ENCODE measurements around the gene EFEMP2.
A peak's percentile ranks its signal among the peaks of the same experiment; 100 is the strongest.

Gene EFEMP2

DNA sequence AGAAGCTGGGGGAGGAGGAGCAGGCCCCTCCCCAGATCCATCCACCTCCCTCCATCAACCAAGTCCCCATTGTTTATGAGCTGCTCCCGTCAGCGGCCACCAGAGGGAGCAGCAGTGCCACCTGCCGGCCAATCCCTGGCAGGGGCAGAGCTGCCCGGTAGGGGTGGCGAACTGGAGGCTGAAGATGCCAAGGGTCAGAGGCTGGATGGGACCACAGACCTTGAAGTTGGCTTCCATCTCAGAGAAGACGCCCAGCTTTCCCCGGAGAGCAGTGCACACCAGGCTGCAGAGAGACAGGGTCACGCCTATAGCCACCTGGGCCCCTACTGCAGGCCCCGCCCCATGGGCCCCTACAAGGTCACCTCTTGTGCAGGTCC, 12.1 kb upstream of the EFEMP2 start:
- DNase-seq = peak; percentile 47 to 70

DNA sequence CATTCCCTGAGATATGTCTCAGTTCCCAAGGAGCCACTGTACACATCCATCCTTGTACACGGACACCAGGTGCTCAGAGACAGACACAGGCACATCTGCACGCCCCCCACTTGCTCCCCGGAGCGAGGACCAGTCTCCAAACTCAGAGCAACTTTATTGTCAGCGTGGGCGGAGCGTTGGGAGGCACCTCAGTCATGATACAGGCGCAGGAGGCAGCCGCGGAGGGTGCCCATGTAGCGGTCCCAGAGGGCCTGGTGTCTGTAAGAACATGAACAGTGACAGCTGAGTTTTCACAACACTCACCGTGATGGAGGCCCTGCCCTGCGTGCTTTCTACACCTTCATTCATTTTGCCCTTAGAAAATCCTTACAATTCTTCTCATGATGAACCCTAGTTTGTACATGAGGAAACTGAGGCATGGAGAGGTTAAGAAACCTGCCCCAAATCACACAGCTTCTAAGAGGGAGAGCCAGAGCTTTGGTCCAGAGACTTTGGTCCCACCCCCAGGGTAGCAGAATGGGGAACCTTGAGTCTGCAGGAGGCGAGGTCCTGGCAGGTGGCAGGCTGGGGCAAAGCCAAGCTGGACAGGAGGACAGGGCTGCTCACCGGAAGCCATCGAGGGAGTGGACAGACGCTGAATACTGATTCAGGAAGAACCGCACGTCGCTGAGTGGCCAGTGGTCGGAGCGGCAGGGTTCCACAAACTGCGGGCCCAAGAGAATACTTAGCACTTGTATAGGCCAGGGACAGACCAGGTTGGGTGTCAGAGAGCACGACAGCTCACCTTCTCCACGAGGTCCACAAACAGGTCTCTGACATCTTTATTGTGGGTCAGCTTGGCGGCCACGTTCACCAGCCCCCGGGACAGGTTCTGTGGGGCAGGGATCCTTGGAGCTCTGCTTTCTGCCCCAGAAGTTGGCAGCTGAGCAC, 11.5 kb upstream of the EFEMP2 start:
- no peak for DNase-seq

DNA sequence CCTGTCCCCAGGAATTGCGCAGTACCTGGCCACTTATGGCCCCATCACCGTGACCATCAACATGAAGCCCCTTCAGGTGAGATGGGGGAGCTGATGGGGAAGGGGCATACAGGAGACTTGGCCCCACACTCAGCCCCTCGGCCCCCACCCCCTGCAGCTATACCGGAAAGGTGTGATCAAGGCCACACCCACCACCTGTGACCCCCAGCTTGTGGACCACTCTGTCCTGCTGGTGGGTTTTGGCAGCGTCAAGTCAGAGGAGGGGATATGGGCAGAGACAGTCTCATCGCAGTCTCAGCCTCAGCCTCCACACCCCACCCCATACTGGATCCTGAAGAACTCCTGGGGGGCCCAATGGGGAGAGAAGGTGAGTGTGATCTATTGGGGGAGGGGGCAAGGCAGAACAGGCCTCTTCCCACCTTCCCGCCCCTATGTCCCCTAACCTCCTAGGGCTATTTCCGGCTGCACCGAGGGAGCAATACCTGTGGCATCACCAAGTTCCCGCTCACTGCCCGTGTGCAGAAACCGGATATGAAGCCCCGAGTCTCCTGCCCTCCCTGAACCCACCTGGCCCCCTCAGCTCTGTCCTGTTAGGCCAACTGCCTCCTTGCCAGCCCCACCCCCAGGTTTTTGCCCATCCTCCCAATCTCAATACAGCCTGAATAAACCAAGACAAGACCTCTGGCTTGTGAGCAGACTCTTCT, 10.6 kb upstream of the EFEMP2 start:
- DNase-seq = no peak

DNA sequence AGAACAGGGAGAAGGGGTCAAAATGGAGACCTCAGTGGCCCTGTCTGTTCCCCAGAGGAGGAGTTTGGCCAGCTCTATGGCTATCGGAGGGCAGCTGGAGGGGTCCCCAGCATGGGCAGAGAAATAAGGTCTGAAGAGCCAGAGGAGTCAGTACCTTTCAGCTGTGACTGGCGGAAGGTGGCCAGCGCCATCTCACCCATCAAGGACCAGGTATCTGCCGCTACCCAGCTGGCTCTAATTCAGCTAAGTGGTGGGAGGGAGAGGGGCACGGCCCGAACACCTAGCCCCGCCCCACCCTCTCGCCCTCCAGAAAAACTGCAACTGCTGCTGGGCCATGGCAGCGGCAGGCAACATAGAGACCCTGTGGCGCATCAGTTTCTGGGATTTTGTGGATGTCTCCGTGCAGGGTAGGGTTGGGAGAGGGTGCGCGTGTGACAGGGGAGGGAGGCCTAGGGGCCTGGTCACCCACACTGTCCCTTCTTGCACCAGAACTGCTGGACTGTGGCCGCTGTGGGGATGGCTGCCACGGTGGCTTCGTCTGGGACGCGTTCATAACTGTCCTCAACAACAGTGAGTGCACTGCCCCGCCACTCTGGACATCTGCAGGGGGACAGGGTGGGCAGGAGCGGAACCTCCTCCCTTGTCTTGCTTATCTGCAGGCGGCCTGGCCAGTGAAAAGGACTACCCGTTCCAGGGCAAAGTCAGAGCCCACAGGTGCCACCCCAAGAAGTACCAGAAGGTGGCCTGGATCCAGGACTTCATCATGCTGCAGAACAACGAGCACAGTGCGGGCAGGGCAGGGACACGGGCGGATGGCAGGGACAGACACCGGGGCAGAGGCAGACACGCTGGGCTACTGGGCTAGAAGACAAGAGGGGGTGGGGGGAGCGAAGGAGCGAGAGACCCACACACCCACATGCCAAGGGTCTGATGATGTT, 9.8 kb upstream of the EFEMP2 start:
- DNase-seq = no peak

DNA sequence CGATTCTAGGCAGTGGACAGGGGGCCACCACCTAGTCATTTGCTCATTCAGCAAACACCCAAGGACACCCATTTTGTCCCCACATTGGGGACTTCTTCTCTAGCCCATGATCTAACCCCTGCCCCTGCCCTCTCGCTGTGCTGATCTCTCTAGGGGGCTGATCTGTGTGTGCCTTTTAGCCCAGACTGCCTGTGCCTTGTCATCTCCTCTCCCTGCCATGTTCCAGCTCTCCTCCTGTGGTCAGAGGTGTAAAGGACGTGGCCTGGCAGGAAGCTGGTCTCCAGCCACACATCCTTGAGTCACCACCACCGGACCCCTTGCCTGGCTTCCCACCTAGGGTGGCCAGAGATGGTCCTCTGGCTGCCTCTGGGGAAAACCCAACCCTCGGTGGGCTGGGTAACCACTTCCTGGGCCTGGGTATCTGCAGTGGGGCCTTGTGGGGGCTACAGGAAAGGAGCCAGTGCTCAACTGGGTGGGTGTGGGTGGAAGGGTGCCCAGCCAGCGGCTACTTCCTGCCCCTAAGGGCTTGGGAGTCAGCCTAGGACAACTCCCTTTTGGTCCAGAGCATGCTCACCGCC, 8.3 kb upstream of the EFEMP2 start:
- DNase-seq = no peak

DNA sequence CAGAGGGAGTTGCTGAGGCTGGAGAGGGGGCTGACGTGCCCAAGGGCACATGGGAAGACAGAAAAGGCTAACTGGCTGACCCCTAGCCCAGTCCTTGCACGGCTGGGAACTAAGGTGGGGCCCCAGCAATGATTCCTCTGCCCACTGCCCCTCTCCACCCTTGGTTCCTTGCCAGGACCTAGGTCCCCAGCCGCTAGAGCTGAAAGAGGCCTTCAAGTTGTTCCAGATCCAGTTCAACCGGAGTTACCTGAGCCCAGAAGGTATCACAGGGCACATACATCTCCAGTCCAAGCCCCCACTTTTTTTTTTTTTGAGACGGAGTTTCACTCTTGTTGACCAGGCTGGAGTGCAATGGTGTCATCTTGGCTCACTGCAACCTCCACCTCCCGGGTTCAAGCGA, 7.4 kb upstream of the EFEMP2 start:
- no peak for DNase-seq

DNA sequence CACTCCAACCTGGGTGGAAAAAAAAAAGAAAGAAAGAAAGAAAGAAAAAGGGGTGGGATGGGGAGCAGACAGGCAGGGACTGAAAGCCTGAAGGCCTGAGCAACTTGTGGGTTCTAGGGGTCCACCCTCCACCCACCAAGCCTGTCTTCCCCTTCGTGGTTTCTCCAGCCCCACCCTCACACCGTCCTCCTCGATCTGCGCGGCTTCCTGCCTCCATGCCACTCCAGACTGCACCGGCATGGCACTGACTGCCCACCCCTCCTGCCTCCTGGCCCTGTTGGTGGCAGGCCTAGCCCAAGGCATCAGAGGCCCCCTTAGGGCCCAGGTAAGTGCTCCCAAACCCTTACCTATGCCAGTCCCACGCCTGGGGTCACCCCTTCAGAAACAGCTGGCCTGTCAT, 7.0 kb upstream of the EFEMP2 start, which contains the start of gene CTSW:
Gene CTSW, plus strand, starts transcription at position 221 of the 400 bp plus-strand sequence. Its CDS starts 18 bp downstream, at position 239.
- no peak for DNase-seq

DNA sequence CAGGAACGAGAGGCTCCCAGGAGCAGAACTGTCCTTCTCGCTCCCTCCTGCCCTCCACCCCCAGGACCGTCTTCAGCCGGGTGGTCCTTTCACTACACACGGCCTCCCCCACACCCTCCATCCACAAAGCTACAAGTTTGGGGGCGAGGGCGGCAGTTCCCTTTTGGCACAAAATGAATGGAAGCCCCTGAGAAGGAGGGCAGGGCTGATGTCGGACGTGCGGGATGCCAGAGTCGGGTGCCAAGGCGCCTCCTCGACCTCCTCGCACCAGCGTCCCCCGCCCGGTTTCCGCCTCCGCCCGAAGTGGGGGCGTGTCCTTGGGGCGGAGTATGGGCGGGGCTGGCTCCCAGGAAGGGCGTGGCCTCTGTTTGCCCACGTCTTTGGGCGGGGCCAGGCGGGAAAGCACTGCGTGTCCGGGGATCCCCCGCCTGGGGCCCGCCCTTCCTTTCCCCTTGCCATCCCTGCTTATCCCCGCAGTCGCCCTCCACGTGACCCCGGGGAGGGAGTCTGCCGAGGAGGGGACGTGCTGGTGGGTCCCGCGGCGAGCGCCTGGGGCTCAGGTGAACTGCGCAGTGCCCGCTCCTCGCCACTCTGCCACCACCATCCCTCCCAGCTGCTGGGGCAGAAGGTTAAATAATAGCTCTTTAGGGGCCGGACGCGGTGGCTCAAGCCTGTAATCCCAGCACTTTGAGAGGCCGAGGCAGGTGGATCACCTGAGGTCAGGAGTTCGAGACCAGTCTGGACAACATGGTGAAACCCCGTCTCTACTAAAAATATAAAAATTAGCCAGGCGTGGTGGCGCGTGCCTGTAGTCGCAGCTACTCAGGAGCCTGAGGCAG, 937 bp upstream of the EFEMP2 start:
- peak; percentile 76 to 88 for DNase-seq

DNA sequence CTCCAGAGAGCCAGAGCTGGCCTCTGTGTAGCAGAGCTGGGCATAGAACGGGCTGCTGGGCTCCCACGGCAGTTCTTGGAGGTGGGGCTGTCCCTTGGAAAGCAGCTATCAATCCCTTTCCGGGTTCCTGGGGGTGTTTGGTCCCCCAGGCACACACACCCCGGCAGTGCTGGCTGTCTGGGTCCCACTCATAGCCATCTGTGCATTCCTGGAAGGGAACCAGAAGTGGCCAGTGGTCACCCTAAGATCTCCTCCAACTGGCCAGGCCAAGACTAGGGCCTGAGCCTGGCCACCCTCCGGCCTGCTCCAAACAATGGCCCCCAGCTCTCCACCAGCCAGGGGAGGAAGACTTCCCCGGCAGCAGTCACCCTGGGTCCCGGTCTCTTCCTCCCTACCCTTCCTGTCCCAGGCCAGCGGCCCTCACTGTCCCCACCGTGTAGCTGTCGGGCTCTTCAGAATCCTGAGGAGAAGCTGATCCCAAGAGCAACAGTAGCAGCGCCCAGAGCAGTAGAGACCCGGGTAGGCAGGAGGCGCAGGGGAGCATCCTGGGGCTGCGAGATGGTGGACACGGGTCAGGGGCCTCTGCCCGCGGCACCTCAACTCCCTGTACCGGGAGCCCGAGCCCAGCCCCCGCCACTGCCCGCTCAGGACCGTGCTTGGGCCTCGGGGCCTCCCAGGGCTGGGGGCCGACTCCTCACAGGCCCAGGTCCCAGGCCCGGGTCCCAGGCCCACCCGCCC, 620 bp downstream of the EFEMP2 start:
- no peak for DNase-seq

DNA sequence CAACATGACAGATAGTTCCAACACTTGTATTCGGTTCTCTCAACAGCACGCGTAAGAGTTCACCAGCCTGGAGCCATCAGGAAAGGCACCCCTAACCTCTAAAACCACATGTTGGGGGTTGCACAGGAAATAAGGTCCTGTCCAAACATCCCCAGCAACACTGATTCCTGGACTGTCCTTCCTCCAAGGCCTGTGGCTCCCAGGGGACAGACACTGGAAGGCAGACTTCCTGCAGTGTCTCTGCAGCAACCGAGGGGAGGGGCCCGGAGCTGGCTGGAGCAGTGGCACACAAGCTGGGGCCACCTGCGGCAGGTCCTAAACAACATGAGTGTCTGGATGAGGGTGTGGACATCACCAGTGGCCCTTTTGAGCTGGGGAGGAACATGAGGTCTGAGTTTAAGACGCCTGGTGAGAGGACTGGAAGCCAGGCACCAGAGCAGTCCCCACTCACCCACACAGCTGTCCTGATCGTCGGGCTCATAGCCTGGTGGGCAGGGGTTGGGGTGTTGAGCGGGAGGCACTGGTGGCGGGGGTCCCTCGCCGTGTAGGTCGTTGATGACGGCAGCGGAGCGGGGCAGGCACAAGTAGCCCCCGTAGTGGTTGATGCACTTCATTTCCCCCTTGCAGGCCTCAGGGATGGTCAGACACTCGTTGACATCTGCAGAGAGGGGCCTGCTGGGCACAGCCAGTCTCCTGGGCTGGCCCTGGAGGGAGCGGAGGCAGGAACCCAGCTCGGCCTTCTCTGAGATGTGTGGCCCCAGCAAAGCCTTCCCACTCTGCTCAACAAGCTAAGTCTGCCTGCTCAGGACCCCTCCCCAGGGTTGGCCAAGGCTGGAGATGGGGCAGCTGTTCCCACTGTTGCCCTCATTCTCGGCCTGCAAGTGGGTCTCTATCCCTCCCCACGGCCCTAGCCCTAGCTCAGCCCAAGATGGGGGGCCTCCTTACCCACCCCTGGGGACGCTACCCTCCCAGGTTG, 1.6 kb downstream of the EFEMP2 start:
- no peak for DNase-seq

DNA sequence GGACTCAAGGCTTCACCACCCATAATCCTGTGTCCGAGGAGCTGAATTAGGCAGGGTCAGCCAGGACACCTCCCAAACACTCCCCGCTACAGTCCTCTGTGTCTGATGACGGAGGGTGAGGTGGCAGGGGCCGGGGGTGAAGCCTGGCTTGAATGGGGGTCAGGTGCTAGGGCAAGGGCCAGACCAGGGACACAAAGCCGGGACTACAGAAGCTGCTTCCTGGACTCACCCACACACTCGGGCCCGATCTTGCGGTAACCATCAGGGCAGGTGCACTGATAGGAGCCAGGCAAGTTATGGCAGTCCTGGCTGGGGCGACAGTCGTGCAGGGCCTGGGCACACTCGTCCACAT, 2.3 kb downstream of the EFEMP2 start:
- DNase-seq = no peak

DNA sequence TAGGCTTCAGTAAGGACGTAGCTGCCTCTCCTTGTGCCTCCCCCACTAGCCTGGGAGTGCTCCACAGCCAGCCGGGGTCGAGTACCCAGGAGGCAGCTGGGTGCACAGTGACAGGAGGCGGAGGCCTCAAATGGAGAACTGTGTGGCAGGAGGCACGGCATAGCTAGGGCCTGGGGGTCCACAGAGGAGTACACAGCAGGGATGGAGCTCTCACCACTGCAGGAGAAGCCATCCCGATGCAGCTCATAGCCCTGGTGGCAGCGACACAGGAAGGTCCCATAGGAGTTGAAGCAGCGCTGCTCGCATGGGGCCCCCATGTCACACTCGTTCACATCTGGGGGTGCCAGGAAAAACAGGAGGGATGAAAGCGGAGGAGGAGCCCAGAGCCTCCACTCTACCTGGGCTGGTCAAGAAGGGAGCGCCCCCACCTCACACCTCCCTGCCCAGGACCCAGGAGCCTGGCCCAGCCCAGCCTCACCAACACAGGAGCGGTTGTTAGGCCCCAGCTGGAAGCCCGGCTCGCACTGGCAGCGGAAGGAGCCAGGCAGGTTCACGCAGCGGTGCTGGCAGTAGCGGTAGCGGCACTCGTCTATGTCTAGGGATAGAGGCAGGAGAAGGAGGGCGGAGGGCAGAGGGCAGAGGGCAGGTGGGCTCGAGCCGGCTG, 2.8 kb downstream of the EFEMP2 start:
- DNase-seq = no peak

DNA sequence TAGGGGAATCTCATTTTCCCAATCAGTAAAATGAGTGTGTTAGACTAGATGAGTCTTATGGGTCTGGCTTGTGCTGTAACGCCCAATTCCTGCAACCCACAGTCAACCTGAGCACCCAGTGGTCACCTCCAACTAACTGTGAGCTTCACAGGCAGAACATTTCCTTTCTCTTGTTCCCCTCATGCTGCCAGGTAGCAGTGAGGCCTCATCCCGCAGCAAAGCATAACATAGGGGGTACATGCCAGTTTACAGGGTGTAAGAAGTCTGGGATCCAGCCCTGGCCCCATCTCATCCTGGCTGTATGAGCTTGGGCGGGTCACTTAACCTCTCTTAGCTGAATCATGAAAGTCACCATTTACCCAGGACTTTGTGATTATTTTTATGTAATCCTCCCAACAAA, 3.7 kb downstream of the EFEMP2 start:
- no peak for DNase-seq

DNA sequence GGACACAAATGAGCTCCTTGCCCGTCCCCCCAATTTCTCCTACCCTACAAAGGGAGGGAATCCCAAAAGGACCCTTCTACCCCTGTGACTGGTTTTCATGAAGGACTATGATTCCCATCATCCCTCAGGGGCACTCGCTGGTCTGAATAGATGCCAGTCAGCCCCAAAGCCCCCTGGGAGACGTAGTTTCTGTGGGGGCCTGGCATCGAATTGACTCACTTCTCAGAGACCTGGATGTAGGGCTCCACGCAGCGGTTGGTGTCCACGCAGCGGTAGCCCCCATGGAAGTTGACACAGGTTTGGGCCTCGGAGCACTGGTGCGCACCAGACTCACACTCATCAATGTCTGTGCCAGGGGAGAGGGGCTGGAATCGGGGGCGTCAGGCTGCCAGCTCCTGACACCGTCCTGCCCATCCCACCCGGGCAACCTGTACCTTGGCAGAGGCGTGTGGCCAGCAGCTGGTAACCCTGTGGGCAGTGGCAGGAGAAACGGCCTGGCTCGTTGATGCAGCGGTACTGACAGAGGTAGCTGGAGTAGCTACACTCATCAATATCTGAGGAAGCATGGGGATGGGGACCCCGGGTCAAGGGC, 4.4 kb downstream of the EFEMP2 start:
- no peak for DNase-seq

DNA sequence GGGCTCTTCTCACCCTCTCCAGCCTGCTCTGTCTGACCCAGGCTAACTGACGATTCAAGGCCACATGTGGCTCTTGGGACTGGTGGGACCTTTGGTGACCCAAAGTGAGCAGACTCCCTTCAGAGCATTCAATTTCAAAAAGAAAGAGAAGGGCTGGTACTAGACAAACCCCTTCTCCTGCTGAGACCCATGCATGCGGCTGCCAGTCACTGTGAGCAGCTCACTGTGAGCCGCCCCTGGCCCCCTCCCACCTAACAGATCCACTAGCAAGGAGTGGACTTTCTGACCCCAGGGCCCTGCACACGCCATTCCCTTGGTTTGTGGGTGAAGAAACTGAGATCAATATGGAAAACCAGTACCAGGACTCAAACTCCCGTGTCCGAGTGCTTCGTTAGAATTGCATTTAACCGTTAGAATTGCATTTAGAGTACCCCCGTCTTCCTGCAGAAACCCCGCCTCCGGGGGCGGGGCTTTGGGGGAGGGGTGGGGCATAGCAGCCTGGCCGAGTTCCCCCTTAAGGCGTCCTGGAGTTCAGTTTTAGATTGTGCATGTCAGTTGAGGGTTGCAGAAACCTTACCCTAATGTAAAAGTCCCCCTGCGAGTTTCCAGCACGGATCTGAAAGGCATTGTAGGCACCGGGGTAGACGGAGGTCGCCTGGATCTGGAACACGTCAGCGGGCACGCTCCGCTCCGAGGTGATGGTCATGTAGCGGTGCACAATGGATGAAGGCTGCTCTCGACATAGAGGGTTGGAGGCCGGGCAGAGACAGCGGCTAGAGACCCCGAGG, 5.1 kb downstream of the EFEMP2 start:
- no peak for DNase-seq

DNA sequence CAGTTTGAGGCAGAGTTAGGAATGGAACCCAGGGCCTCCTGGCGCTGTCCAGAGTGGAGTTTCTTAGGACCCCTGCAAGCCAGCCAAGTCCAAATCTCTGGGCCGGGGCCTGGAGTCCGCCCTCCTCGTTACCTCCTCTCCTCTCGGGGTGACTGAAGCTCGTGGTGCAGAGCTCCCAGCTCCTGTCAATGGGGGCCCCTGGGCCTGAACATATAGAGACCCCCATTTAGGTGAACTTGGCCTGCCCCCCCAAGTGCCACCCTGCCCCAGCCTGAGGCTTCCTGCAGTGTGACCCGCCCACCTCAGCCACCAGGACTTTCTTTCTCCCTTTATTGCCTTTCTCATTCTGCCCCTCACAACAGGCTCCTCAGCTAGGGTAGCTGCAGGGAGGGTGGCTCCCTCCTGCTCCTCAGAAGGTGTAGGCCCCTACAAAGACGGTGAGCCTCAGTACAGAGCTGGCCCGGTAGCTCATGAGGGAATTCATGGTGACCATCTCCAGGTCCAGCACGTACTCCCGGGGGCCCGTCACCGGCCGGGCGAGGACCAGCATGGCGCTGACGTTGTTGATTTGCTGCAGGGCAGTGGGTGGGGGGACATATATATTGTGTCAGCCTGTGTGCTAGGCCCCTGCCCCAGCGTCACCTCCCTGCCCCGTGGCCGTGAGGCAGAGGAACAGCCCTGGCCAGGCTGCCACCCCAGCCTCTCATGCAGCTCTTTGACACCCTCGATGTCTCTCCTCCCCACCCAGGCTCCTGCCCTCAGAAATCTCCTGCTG, 5.9 kb downstream of the EFEMP2 start:
- no peak for DNase-seq

DNA sequence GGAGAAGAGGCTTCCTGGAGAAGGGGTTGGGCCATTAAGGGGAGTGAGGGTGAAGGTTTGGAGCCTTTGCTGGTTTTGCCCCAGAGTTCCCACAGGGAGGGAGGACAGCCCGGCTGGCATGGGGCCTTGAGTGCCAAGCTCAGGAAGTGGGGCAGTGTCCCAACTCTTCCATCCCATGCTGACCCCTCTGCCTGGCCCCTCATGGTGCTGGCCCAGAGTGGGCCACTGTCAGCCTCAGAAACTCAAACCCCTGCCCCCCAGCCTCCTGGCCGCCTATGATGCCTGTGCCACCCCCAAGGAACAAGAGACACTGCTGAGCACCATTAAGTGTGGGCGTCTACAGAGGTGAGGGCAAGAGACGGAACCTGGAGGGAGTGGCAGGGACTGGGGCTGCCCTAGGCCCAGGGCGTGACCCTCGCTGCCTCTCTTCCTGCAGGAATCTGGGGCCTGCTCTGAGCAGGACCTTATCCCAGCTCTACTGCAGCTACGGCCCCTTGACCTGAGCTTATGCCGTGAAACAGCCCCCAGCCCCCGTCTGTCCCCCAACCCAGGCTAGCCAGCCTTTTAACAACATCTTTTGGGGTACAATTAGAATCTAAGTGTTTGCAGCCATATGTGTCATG, 6.9 kb downstream of the EFEMP2 start:
- no peak for DNase-seq
